GM18520 (cell line): ENCODE data around the gene ZNF423.
"Not testable (repeated sequence)": the region's sequence is repeated elsewhere in the genome, so short reads cannot be mapped to it uniquely, and the experiment has no call there.

Experiments
- ATAC-seq: cut with Tn5 transposase; IDR thresholded peaks from one replicate; pipeline ENCODE4 v1.9.1; 2021; ENCODE audit not compliant: unreplicated experiment

ZNF423 gene

DNA sequence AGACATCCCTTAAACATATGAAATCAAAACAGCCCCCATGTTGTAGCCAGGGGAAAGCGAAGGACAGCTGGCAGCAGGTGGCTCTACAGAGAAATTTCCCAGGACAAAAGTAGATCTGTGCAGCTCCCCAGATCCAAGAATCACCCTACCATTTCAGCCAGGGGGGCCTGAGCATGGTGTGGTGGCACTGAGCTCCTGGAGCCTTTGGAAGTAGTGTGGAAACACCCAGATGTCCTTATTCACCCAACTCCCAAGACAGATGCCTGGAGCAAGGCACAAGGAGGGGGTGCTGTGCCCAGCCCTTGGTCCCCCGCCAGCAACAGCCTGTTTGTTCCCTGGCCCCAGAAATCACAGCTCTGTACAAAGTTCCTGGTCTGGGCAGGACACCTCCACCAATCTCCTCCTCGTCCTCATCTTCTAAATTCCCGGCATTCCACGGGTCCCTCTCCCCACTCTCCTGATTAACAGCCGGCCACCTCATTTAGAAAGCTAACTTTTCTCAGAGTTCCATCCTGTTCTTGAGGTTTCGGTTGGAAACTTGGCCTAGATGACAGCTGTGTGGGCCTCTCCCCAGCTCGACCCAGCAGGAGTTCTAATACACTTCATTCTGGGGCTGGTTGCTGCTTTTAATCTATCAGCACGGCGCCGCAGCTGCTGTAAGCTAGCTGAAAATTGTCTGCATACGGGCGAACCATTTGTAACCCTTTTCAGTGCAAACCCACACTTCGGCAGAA is 291.2 kb downstream of the ZNF423 start:
- no peak for ATAC-seq

DNA sequence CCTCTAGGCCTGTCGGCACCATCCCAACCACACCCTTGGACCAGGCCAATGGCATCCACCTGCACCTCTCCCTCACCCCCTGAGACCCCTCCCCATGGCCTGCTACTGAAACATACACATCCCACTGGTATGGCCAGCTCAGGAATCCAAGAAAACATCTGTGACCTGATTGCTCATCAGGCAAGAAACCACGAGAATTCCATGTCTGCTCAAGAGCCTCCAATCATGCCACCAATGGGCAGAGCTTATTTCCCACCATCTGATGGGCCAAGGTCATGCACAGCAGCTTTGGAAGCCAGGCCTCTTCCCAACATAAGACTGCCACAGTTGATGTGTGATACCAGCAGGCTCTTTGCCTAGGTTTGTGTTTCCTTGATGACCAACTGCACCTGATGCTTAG is 292.2 kb downstream of the ZNF423 start:
- ATAC-seq = no peak

DNA sequence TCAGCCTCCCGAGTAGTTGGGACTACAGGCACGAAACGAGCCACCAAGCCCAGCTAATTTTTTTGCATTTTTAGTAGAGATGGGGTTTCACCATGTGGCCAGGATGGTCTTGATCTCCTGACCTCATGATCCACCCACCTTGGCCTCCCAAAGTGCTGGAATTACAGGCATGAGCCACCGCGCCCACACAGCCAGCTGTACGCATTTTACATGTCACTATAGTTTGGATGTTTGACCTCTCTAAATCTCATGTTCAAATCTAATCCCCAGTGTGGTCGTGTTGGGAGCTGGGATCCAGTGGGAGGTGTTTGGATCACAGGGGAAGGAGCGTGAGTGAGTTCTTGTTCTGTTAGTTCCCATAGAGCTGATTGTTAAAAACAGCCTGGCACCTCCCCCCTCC is 293.0 kb downstream of the ZNF423 start:
- ATAC-seq = not testable (repeated sequence)

DNA sequence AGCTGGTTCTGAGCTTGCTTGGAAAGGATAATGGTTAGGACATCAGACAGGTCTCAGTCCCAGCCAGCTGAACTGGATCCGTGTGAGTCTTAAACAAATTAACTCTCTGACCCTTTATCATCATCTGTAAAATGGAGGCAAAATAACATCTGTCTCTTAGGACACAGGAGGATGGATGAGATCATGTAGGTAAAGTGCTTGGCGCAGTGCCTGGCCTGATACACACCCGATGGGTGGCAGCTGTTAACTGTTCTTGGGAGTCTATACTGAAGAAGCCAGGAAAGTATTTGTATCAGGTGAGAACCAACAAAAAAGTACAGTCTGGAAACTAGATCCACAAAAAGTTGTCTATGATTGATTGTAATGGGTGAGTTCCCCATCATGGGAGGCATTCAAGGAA is 293.7 kb downstream of the ZNF423 start:
- no peak for ATAC-seq

DNA sequence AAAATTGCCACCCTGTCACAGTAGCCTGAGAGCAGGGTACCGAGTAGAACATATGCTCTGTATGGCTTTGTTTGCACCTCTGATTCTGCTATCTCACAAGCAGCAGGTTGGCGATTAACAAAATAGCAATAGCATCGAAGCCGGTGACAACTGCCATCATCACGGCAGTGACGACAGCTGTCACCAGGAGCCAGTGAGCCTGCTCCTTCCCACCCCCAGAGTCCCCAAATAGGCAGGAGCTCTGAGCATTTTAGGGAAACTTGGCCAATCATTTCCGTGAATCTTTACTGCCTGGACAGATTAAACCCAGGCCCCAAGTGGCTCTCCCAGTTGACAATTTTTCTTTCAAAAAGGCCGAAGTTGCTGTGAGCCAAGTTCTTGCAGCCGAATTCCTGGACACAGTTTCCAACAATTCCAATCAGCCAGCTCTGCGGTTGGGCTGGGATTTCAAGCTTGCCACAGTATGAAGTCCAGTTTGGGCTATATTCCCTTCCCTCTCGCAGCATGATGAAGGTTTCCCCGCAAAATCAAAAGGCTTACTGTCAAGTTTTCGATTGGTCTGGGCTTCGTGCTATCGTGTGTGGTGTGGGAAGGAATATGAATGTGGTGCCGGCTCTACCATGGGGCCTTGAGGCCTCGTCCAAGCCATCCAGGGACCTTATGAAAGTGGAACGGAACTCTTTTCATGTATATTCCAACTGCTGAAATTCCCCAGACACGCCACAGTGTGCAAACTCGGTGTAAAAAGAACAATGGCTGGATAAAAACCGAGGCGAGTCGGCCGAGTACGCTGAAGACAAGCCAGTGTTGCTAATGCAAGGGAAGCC is 295.7 kb downstream of the ZNF423 start:
- no peak for ATAC-seq

DNA sequence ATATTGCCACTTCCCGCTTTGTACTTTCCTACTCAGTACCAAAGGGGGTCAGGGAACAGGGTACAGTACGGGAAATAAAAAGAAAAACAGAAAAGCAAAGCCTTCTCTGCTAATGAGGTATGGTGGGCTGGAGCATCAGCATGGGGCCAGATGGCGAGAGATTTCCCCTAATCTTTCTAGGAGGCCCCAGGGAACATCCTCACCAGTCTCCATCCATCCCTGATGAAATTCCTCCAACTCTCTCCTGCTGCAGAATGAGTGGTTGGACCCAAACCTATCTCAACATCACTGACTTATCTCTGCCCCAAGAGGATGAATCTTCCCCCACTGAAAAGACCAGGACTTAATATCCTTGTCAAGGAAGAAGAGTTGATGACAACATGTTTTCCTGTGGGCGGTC is 296.7 kb downstream of the ZNF423 start:
- ATAC-seq = no peak

DNA sequence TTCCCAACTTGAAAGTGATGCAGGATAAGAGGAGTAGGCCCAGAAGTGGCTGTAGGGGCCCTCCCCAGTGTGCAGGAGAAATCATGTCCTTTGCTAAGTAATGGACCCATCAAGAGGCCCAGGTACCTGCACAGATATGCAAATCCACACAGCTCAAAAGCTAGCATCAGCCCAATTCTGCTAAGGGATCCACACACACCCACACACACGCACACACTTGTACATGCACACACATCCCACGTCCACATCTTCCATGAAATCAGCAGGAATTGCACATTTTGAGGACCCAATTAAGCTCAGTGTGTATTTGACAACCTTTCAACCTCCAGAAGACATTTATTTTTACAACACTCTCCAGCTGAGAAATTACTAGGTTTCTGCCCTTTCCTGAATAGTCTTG is 297.5 kb downstream of the ZNF423 start:
- no peak for ATAC-seq

DNA sequence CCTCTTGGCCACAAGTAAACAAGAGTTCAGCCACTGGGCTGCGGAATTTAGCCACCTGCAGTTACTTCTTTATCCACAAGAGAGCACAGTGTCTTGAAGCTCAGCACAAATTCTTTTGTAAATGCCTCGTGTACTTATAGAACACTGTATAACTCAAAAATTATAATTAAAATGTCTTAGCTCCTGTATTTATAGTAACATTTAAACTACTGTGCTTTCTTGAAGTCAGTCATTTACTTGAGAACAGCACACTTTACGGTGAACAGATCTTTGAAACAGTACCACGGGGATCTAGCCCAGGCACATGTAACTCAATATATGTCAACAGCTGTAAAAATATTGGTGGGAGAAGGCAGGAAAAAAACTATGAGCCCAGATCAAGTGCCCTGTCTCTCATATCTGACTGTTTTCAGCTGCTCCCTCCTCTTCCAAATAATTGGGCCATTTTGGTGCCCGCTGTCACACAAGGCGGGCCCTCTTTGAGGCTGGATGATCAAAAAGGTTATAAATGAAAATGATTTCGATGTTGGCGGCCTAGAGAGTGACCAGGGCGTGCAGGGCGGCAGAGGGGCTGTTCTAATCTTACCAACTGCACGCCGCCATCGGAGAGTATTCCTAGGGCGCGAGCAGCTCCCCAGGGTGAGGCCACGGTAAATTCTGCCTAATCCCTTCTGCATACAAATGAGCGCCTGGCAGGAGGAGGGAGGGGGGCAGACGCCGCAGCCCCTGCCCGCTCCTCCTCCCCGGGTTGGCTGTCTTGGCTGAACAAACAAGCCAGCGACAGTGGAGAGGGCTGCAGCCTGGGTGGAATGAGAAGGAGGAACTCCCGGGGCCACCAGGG is 299.1 kb downstream of the ZNF423 start:
- no peak for ATAC-seq

DNA sequence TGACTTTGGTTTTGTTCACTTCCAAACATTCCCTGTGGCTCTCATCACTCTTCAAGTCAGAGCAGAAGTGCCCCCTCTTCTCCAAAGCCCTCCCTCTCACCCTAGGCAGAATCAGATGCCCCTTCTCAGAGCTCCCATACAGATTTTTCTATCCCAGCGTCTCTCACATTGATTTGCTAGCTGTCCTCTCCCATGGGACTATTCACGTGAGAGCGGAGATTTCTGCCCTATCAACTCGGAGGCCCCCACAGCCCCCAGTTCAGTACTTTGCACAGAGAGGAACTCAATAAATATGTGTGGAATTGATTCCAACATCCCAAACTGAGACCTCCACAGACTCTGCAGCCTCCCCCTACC is 299.7 kb downstream of the ZNF423 start:
- ATAC-seq = no peak

DNA sequence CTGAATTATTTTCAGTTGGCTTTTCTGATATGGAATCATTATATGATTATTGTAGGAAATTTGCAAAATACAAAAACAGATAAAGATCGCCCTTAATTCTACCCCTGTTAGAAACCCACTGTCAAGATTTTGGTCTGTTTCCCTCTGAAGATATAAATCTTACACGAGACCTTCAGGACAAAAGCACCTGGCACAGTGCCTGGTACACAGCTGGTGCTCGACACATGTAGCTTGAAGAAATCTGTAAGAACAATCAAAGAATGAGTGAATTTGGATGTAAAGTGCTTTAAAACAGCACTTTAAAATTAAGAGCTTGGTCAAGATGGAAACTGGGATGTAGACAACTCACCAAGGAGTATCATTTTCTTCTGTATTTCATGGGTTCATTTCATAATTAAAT is 301.2 kb downstream of the ZNF423 start:
- ATAC-seq = no peak

DNA sequence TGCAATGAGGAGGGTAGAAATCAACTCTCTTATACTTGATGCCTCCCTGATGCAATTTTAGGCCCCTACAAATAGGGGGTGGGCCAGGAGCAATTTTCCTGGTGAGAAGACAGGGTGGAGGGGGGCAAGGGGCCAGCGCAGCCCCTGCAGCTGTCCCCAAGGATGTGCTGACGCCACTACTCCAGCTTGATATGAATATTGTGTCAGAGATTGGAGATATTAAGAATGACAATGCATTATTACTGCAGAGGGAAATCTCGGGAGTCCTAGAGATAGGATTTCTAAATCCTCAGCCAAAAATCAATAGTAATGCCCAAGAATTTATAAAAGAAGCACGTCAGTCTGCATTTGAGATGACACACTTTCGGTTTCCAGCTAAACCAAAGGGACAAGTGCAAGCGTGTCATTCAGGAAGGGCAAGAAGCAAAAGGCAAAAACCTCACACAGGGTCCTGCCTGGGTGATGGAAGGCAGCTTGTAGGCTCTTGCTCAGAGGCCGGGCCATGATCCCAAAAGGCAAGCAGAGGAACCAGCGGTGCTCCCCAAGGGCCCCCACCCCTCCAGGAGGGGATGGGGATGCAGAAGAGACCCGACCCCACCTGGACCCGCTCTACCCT is 303.5 kb downstream of the ZNF423 start:
- no peak for ATAC-seq

DNA sequence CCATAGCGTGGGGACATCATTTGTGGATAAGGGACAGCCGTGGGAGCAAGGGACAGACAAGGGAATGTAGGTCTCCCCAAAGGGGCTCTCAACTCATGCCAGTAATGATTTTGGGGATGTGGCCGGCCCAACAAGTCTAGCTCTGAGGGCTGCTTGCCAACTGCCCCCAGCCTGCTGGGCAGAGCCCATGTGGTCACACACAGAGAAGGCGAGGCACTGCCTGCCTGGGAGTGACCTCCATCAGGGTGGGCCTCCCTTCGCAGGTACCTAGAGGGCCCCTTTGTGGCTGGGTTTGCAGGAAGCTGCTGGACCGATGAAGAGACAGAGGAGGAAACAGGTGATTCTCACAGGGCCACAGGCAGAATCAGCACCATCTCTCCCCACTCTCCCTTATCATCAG is 305.2 kb downstream of the ZNF423 start:
- ATAC-seq = no peak

DNA sequence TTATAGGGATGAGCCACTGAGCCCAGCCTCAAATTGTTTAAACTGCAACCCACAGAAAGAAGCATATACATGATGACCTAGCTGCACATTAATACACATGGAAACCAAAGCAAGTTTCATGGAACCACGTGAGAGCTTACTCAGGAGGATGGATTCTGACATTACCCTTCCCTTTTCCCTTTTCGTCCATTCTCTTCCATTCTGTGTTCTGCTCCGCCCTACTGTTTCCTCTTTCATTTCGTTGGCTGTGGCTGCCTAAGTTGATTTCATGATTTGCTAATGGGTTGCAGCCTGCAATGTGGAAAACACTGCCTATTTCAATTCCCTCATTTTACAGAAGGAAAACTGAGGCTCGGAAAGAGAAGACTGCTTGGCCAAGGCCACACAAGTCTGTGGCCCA is 305.8 kb downstream of the ZNF423 start:
- ATAC-seq = no peak

DNA sequence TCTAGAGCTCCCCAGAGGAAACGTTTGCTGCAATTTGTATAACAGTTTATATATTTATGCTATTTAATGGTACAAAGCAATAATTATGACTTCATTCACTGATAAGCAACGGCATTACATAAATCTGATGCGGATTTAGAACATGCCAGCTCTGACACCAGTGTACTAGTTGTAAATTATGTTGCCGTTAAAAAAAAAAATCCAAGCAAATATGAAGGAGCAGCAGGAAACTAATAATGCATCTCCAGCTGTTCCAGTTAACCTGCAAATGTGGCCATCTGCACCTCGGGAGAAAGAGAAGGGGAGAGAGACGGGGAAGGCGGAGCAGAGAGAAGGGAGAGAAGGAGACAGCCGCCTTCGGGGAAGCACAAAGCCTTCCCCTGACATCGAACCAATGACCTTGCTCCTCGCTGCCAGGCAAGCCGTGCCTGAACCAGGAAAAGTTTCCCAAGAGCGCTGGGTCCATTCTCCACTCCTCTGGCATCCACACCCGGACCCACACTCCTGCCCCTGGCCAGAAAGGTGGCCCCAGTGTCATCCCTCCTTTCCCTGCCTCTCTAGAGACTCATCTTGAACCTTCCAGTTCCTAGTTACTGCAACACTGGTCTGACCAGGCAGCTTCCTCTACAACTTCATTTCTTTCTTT is 307.5 kb downstream of the ZNF423 start:
- no peak for ATAC-seq

DNA sequence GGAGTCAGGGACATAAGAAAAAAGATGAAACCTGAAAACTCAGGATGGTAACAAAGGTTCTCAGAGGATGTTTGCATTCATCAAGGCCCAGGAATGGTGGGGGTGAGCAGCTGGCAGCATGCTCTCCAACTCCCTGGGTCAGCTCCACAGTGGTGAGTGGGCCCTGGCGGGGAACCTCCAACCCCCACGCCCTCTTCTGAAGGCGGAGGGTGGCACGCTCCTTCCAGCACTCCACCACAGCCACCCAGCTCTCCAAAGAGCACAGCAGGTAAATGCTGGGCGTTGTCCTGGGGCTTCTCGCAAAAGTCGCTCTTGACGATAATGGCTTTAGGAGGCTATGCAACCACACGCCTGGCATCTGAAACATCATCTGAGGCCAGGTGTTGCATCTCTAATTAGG is 308.5 kb downstream of the ZNF423 start:
- no peak for ATAC-seq

DNA sequence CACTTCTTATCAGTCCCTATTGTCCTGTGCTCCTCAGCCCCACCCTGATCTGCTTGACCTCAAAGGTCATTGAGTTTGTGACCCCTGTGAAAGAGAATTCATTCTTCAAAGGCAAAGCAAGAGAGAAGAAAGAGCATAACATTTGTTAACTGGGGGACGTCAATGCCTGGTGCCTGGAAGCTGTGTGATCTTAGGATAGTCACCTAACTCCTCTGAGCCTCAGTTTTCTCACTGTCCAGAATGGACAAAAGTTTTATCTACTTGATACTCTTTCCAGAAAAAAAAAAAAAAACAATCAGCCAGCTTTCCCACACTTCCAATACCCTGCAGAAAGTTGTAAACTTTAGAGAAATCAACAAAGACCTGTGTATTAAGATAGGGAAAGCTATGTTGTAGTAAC is 309.2 kb downstream of the ZNF423 start:
- ATAC-seq = no peak

DNA sequence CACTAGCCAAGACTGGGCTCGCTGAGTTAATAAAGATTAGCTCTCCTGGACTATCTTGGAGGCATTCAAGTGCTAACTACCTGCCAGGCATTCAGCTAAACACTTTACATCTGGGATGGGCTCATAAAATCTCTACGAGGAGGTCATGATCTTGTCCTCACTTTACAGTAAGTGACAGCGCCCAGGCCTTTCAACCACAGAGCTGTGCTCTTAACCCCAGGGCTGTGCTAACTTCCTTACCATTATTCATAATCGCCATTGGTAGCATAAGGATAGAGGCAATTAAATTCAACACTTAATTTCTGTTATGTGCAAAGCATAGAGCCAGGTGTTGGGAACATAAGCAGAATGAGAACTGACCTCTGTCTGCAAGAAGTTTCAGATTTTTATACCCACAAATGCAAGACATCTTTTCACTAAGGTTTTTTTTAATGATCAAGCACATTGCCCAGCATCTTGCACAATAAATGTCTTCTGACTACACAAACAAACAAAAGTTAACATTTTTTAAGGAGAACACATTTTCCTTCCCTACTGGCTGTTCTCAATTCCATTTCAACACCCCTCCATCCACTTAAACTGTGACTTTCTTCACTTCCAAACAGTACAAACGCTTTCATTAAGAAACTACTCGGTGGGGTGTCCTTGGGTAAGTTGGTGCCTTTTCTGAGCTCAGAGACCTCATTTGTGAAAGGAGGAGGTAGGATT is 310.0 kb downstream of the ZNF423 start:
- no peak for ATAC-seq

DNA sequence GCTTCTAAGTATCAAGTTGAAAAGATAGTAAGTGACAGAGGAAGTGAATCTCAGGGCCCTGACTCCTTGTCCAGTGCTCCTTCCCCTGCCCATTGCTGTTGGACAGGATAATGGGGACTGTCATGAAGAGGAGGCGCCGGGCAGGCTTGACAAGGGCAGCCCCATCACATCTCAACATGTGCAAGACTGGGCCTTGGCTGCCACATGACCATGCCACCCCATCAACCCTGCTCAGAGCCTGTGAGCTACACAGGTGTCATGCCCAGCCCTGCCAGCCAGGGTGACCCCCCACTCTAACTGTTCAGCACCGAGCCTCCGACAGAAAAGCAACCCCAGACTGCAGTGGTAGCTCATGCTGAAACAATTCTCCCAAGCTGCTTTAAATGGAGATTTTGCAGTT is 310.7 kb downstream of the ZNF423 start:
- no peak for ATAC-seq

DNA sequence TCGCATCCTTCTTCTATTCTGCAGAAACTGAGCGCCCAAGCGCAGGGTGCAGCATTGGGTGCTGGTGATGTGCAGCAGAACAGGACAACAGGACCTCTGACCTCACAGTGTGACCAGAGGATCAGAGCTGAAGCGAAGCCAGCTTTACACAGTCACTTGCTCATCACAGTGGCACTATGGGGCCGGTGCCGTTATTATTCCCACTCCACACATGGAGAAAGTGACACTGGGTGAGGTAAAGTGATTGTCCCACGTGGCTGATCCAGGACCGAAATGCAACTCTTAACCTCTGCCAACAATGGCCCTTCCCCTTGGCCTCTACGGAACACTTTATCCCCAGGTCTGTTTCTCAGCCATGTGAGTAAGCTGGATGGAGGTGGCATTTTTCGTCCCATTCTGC is 311.1 kb downstream of the ZNF423 start:
- ATAC-seq = no peak

DNA sequence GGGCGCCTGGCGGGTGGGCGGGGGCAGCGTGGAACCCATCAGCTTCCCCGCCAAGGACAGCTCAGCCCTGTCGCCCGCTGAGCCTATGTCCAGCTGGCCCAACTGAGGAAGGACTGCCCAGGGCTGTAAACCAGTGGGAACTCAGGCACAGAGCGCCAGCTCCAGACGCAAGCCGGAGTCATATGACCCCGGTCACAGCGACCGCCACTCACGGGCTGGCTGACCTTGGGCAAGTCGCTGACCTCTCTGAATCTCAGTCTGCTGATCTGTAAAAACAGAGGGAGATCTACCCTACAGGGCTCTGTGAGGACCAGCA is 312.3 kb downstream of the ZNF423 start:
- ATAC-seq = no peak
